GM23338 (cell line): ENCODE measurements around the gene FUT3. TPM values are rescaled to one million over a fixed set of nuclear protein-coding genes. Genes with fewer than 3 reads are reported as not detected.

ENCODE experiments used
- ATAC-seq: fragments of 200-7000 bp; cut with Tn5 transposase; 3 replicates; pipeline ENCODE4 v1.9.1; 2020
- DNase-seq: peaks from one replicate; pipeline ENCODE4 v3.0.0-alpha.2; 2015; ENCODE audit warnings: low spot score
- H2AFZ ChIP-seq: fragments of 200-600 bp; sonication (generic); 2 replicates; pipeline ENCODE4 v1.8.0; 2016; ENCODE audit warnings: antibody characterized with exemption, mild to moderate bottlenecking, moderate library complexity
- H3F3A ChIP-seq: fragments of 200-600 bp; sonication (generic); replicated peaks from 2 replicates; pipeline ENCODE4 v1.8.0; 2017; ENCODE audit warnings: antibody characterized with exemption, mixed run types, low read depth
- H3K27ac ChIP-seq: fragments of 200-600 bp; sonication (generic); 2 replicates; pipeline ENCODE4 v1.6.1; 2016; ENCODE audit warnings: low read depth
- H3K27me3 ChIP-seq: fragments of 200-600 bp; sonication (generic); 2 replicates; pipeline ENCODE4 v1.8.0; 2016; ENCODE audit warnings: mild to moderate bottlenecking, mixed run types, moderate library complexity; ENCODE audit not compliant: insufficient read depth
- H3K36me3 ChIP-seq: fragments of 200-600 bp; sonication (generic); 2 replicates; pipeline ENCODE4 v1.8.0; 2016; ENCODE audit warnings: mild to moderate bottlenecking; ENCODE audit not compliant: insufficient read depth
- H3K4me1 ChIP-seq: fragments of 200-600 bp; sonication (generic); 2 replicates; pipeline ENCODE4 v1.8.0; 2016; ENCODE audit warnings: mild to moderate bottlenecking, moderate library complexity; ENCODE audit not compliant: insufficient read depth
- H3K4me2 ChIP-seq: fragments of 200-600 bp; sonication (generic); 2 replicates; pipeline ENCODE4 v1.7.1; 2017; ENCODE audit warnings: mixed run types
- H3K4me3 ChIP-seq: fragments of 200-600 bp; sonication (generic); 2 replicates; pipeline ENCODE4 v1.6.1; 2016; ENCODE audit warnings: mixed run types
- H3K79me2 ChIP-seq: fragments of 200-600 bp; sonication (generic); replicated peaks from 2 replicates; pipeline ENCODE4 v1.8.0; 2017; ENCODE audit warnings: mild to moderate bottlenecking; ENCODE audit not compliant: insufficient read depth
- H3K9me2 ChIP-seq: fragments of 200-600 bp; sonication (generic); 2 replicates; pipeline ENCODE4 v1.8.0; 2017; ENCODE audit not compliant: insufficient read depth
- H4K20me1 ChIP-seq: fragments of 200-600 bp; sonication (generic); replicated peaks from 2 replicates; pipeline ENCODE4 v1.8.0; 2017; ENCODE audit warnings: mild to moderate bottlenecking; ENCODE audit not compliant: insufficient read depth
- H3K27ac Mint-ChIP-seq: 2 replicates; pipeline ENCODE4 v1.8.0; 2020; ENCODE audit warnings: inconsistent platforms, mild to moderate bottlenecking, moderate library complexity, mixed read lengths
- H3K27me3 Mint-ChIP-seq: 3 replicates; pipeline ENCODE4 v1.8.0; 2022; ENCODE audit warnings: low read depth, mild to moderate bottlenecking, moderate library complexity, mixed read lengths, inconsistent platforms; ENCODE audit not compliant: insufficient read depth, poor library complexity
- H3K36me3 Mint-ChIP-seq: 3 replicates; pipeline ENCODE4 v1.8.0; 2021; ENCODE audit warnings: low read depth, mild to moderate bottlenecking, inconsistent platforms, moderate library complexity, mixed read lengths
- H3K4me1 Mint-ChIP-seq: 3 replicates; pipeline ENCODE4 v1.8.0; 2020; ENCODE audit warnings: mild to moderate bottlenecking, inconsistent platforms, mixed read lengths
- H3K4me3 Mint-ChIP-seq: 3 replicates; pipeline ENCODE4 v1.8.0; 2021; ENCODE audit warnings: moderate library complexity, mild to moderate bottlenecking, inconsistent platforms, mixed read lengths
- H3K9me3 Mint-ChIP-seq: 3 replicates; pipeline ENCODE4 v1.8.0; 2020; ENCODE audit warnings: moderate library complexity, mild to moderate bottlenecking, inconsistent platforms, mixed read lengths
- CTCF ChIP-seq, 2 experiments: fragments of 200-600 bp in 1 of 2; sonication (generic) in 1 of 2; conservative IDR thresholded peaks; 2 replicates each; pipeline versions ENCODE4 v1.5.1 to v1.6.1; 2016 to 2017; ENCODE audit warnings: antibody characterized with exemption in 2 of 2, low read depth in 2 of 2, mild to moderate bottlenecking in 2 of 2, moderate library complexity in 1 of 2
- ETS1 ChIP-seq: IDR thresholded peaks from 2 replicates; pipeline ENCODE4 v1.6.1; 2016; ENCODE audit warnings: antibody characterized with exemption
- EZH2 ChIP-seq: fragments of 200-600 bp; sonication (generic); IDR thresholded peaks from one replicate; pipeline ENCODE4 v1.8.0; 2017; ENCODE audit warnings: antibody characterized with exemption, mild to moderate bottlenecking, low read depth; ENCODE audit not compliant: unreplicated experiment
- EZH2phosphoT487 ChIP-seq: fragments of 200-600 bp; sonication (generic); IDR thresholded peaks from one replicate; pipeline ENCODE4 v1.8.1; 2018; ENCODE audit warnings: antibody characterized with exemption; ENCODE audit not compliant: unreplicated experiment
- JUNB ChIP-seq: IDR thresholded peaks from one replicate; pipeline ENCODE4 v1.6.1; 2016; ENCODE audit warnings: antibody characterized with exemption; ENCODE audit not compliant: unreplicated experiment
- NANOG ChIP-seq: IDR thresholded peaks from 2 replicates; pipeline ENCODE4 v1.6.1; 2016; ENCODE audit warnings: antibody characterized with exemption, borderline replicate concordance
- POLR2AphosphoS5 ChIP-seq: IDR thresholded peaks from 2 replicates; pipeline ENCODE4 v1.6.1; 2016; ENCODE audit warnings: antibody characterized with exemption, low read depth
- REST ChIP-seq: IDR thresholded peaks from one replicate; pipeline ENCODE4 v1.6.1; 2018; ENCODE audit warnings: antibody characterized with exemption; ENCODE audit not compliant: unreplicated experiment
- STAT1 ChIP-seq: IDR thresholded peaks from one replicate; pipeline ENCODE4 v1.6.1; 2016; ENCODE audit warnings: antibody characterized with exemption; ENCODE audit not compliant: unreplicated experiment
- ZNF114 ChIP-seq: fragments of 250-450 bp; sonication (Bioruptor Pico); IDR thresholded peaks from 2 replicates; pipeline ENCODE4 v1.5.0; 2020; ENCODE audit warnings: mild to moderate bottlenecking, moderate library complexity
- ZNF331 ChIP-seq: fragments of 250-450 bp; sonication (Bioruptor Pico); IDR thresholded peaks from 2 replicates; pipeline ENCODE4 v1.5.0; 2020; ENCODE audit warnings: low read depth, mild to moderate bottlenecking, moderate library complexity
- polyA plus RNA-seq: library from polyadenylated mRNA; unstranded; fragments of >200 nt; fragmentation: Nextera tagmentation; extraction: Ambion mirVana; gene quantifications from 2 replicates; pipeline ENCODE4 v1.2.1, GENCODE V29; 2016
- total RNA-seq: library from RNA; depleted of rRNA; stranded (reverse); fragments of >200 nt; shearing (Covaris generic); gene quantifications from 2 replicates; pipeline ENCODE4 v1.2.3, GENCODE V29; 2014

The FUT3 gene
- total and polyA plus RNA-seq, 2 experiments from 2014 or later, result 0.45 TPM; not detected in 1

DNA sequence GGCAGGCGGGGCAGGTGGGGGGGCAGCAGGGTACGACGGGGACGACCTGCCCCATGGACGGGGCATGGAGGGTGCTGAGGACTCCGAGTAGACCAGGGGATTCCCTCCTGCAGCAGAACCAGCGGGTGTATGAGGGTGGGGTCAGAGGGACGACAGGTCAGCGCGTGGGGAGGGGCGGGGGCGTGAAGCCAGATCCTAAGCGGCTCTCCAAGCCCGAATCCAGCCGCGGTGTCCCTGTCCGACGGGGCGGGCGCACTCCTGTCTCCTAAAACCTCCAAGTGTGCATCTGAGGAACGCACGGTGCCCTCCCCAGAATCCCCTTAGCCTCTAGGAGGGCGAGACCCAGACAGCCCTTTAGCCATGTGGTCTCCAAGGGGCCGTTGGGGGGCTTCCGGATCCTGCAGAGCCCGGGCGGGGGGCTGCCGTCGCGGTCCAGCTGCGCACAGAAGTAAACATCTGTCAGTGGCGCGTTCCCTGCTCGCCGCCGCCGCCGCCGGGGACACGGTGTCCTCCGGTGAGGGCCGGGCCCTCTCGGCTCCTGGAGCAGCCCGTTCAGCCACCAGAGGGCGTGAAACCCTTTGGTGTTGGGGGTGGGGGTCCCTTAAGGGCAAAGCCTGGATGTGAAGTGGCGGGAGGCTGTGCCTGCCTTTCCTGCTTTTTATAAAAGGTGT is 45.7 kb downstream of the FUT3 start:
- peaks cover 6% of the 10 kb centered on the region; the same call in 1 of the 2 replicates for H3K4me1 ChIP-seq
- peaks cover 5% of the 10 kb centered on the region; the same call in 1 of the 2 replicates for H3K9me2 ChIP-seq
- H3K27ac ChIP-seq, result no peak overlapping the region
- H3K27ac Mint-ChIP-seq, result no peak overlapping the region
- H3K36me3 Mint-ChIP-seq, result peaks cover 2% of the 10 kb centered on the region; the same call in 2 of the 3 replicates
- TF ChIP-seq STAT1 (no peak), ZNF331 (no peak), ETS1 (peak; percentile 41; the same call in 1 of the 2 replicates), POLR2AphosphoS5 (no peak), REST (no peak), JUNB (no peak), NANOG (no peak), EZH2phosphoT487 (no peak), ZNF114 (CRISPR knock-in tag) (no peak), EZH2 (no peak), CTCF (conservative IDR thresholded peaks at IDR 0.05; ENCODE audit: low read depth in 2 of 2) (peak; percentile 79 to 92)
- no peaks in the 10 kb centered on the region for H3K79me2 ChIP-seq
- H3K4me3 Mint-ChIP-seq, result peak overlapping the region; percentile 69
- peak overlapping the region; percentile 57 for H3K4me3 ChIP-seq
- H3K9me3 Mint-ChIP-seq, result peaks cover 3% of the 10 kb centered on the region; the same call in 2 of the 3 replicates
- peak overlapping the region; percentile 91 for H2AFZ ChIP-seq
- H3K4me2 ChIP-seq, result peak overlapping the region; percentile 82
- H3K27me3 ChIP-seq, result peaks cover 15% of the 10 kb centered on the region
- no peaks in the 10 kb centered on the region for H3F3A ChIP-seq
- peaks cover 23% of the 10 kb centered on the region for H3K4me1 Mint-ChIP-seq
- DNase-seq (peak; percentile 97), ATAC-seq (peak; percentile 67)
- H4K20me1 ChIP-seq, result no peaks in the 10 kb centered on the region; the same call in 1 of the 2 replicates
- H3K27me3 Mint-ChIP-seq, result peaks cover 40% of the 10 kb centered on the region
- no peaks in the 10 kb centered on the region for H3K36me3 ChIP-seq
